ENCODE results near the gene SRGAP2B. TPM values are rescaled to one million over a fixed set of nuclear protein-coding genes. Genes with fewer than 3 reads are reported as not detected.
"Not testable (repeated sequence)": the region's sequence is repeated elsewhere in the genome, so short reads cannot be mapped to it uniquely, and the experiment has no call there.

SRGAP2B gene
- polyA plus RNA-seq, 1 donor: 12.4 TPM

GRCh38 chr1:144971936-144972335 is 123.2 kb downstream of the SRGAP2B start:
- WGBS (ENCODE audit: insufficient coverage, low lambda C conversion rate): no CpG with 5 or more reads among the region's 3 CpGs
- H3K4me1 ChIP-seq (ENCODE audit: control insufficient read depth, insufficient read depth, low read length); DNase-seq; H3K9me3 ChIP-seq (ENCODE audit: control insufficient read depth, low read depth, low read length); H3K27me3 ChIP-seq (ENCODE audit: control insufficient read depth, insufficient read depth, low read length); H3K4me3 ChIP-seq (ENCODE audit: low read length); H3K36me3 ChIP-seq (ENCODE audit: control insufficient read depth, insufficient read depth, low read length); H3K27ac ChIP-seq (ENCODE audit: low read length): not testable (repeated sequence)

GRCh38 chr1:144966488-144966887 is 128.6 kb downstream of the SRGAP2B start:
- H3K9me3 ChIP-seq (ENCODE audit: control insufficient read depth, low read depth, low read length); H3K27me3 ChIP-seq (ENCODE audit: control insufficient read depth, insufficient read depth, low read length); H3K4me1 ChIP-seq (ENCODE audit: control insufficient read depth, insufficient read depth, low read length); DNase-seq; H3K36me3 ChIP-seq (ENCODE audit: control insufficient read depth, insufficient read depth, low read length); H3K27ac ChIP-seq (ENCODE audit: low read length); H3K4me3 ChIP-seq (ENCODE audit: low read length): not testable (repeated sequence)
- no CpG with 5 or more reads among the region's 3 CpGs for WGBS (ENCODE audit: insufficient coverage, low lambda C conversion rate)

GRCh38 chr1:144964765-144965164 is 130.4 kb downstream of the SRGAP2B start:
- H3K4me1 ChIP-seq (ENCODE audit: control insufficient read depth, insufficient read depth, low read length); H3K27me3 ChIP-seq (ENCODE audit: control insufficient read depth, insufficient read depth, low read length); DNase-seq; H3K27ac ChIP-seq (ENCODE audit: low read length); H3K4me3 ChIP-seq (ENCODE audit: low read length); H3K36me3 ChIP-seq (ENCODE audit: control insufficient read depth, insufficient read depth, low read length); H3K9me3 ChIP-seq (ENCODE audit: control insufficient read depth, low read depth, low read length): not testable (repeated sequence)
- no CpG with 5 or more reads among the region's 12 CpGs for WGBS (ENCODE audit: insufficient coverage, low lambda C conversion rate)

GRCh38 chr1:144964186-144964585 is 130.9 kb downstream of the SRGAP2B start:
- not testable (repeated sequence) for H3K27ac ChIP-seq (ENCODE audit: low read length); H3K36me3 ChIP-seq (ENCODE audit: control insufficient read depth, insufficient read depth, low read length); DNase-seq; H3K4me3 ChIP-seq (ENCODE audit: low read length); H3K4me1 ChIP-seq (ENCODE audit: control insufficient read depth, insufficient read depth, low read length); H3K27me3 ChIP-seq (ENCODE audit: control insufficient read depth, insufficient read depth, low read length); H3K9me3 ChIP-seq (ENCODE audit: control insufficient read depth, low read depth, low read length)
- WGBS (ENCODE audit: insufficient coverage, low lambda C conversion rate): no CpG with 5 or more reads among the region's 1 CpG

GRCh38 chr1:144963571-144963970 is 131.6 kb downstream of the SRGAP2B start:
- H3K4me1 ChIP-seq (ENCODE audit: control insufficient read depth, insufficient read depth, low read length); H3K36me3 ChIP-seq (ENCODE audit: control insufficient read depth, insufficient read depth, low read length); H3K27me3 ChIP-seq (ENCODE audit: control insufficient read depth, insufficient read depth, low read length); H3K27ac ChIP-seq (ENCODE audit: low read length); DNase-seq; H3K4me3 ChIP-seq (ENCODE audit: low read length); H3K9me3 ChIP-seq (ENCODE audit: control insufficient read depth, low read depth, low read length): not testable (repeated sequence)
- no CpG with 5 or more reads among the region's 3 CpGs for WGBS (ENCODE audit: insufficient coverage, low lambda C conversion rate)

GRCh38 chr1:144961604-144962583 is 133.2 kb downstream of the SRGAP2B start:
- not testable (repeated sequence) for DNase-seq; H3K9me3 ChIP-seq (ENCODE audit: control insufficient read depth, low read depth, low read length); H3K4me3 ChIP-seq (ENCODE audit: low read length); H3K27me3 ChIP-seq (ENCODE audit: control insufficient read depth, insufficient read depth, low read length); H3K4me1 ChIP-seq (ENCODE audit: control insufficient read depth, insufficient read depth, low read length); H3K27ac ChIP-seq (ENCODE audit: low read length); H3K36me3 ChIP-seq (ENCODE audit: control insufficient read depth, insufficient read depth, low read length)
- no CpG with 5 or more reads among the region's 9 CpGs for WGBS (ENCODE audit: insufficient coverage, low lambda C conversion rate)

- H3K36me3 ChIP-seq (ENCODE audit: control insufficient read depth, insufficient read depth, low read length); H3K4me1 ChIP-seq (ENCODE audit: control insufficient read depth, insufficient read depth, low read length); H3K27ac ChIP-seq (ENCODE audit: low read length); DNase-seq; H3K9me3 ChIP-seq (ENCODE audit: control insufficient read depth, low read depth, low read length); H3K4me3 ChIP-seq (ENCODE audit: low read length); H3K27me3 ChIP-seq (ENCODE audit: control insufficient read depth, insufficient read depth, low read length): not testable (repeated sequence)
- no CpG with 5 or more reads among the region's 4 CpGs for WGBS (ENCODE audit: insufficient coverage, low lambda C conversion rate)
These were observed 134.1 kb downstream of the SRGAP2B start for GRCh38 chr1:144960929-144961488.

- H3K4me3 ChIP-seq (ENCODE audit: low read length); H3K36me3 ChIP-seq (ENCODE audit: control insufficient read depth, insufficient read depth, low read length); H3K4me1 ChIP-seq (ENCODE audit: control insufficient read depth, insufficient read depth, low read length); H3K27me3 ChIP-seq (ENCODE audit: control insufficient read depth, insufficient read depth, low read length); H3K9me3 ChIP-seq (ENCODE audit: control insufficient read depth, low read depth, low read length); DNase-seq; H3K27ac ChIP-seq (ENCODE audit: low read length): not testable (repeated sequence)
- no CpG with 5 or more reads among the region's 2 CpGs for WGBS (ENCODE audit: insufficient coverage, low lambda C conversion rate)
These were observed 146.7 kb downstream of the SRGAP2B start for GRCh38 chr1:144948390-144948789.

- H3K4me3 ChIP-seq (ENCODE audit: low read length); H3K36me3 ChIP-seq (ENCODE audit: control insufficient read depth, insufficient read depth, low read length); DNase-seq; H3K27me3 ChIP-seq (ENCODE audit: control insufficient read depth, insufficient read depth, low read length); H3K27ac ChIP-seq (ENCODE audit: low read length); H3K4me1 ChIP-seq (ENCODE audit: control insufficient read depth, insufficient read depth, low read length); H3K9me3 ChIP-seq (ENCODE audit: control insufficient read depth, low read depth, low read length): not testable (repeated sequence)
- no CpG with 5 or more reads among the region's 1 CpG for WGBS (ENCODE audit: insufficient coverage, low lambda C conversion rate)
These were observed 147.6 kb downstream of the SRGAP2B start for GRCh38 chr1:144947495-144947894.

- not testable (repeated sequence) for H3K36me3 ChIP-seq (ENCODE audit: control insufficient read depth, insufficient read depth, low read length); H3K27ac ChIP-seq (ENCODE audit: low read length); DNase-seq; H3K4me3 ChIP-seq (ENCODE audit: low read length); H3K4me1 ChIP-seq (ENCODE audit: control insufficient read depth, insufficient read depth, low read length); H3K27me3 ChIP-seq (ENCODE audit: control insufficient read depth, insufficient read depth, low read length); H3K9me3 ChIP-seq (ENCODE audit: control insufficient read depth, low read depth, low read length)
- WGBS (ENCODE audit: insufficient coverage, low lambda C conversion rate): no CpG with 5 or more reads among the region's 8 CpGs
These were observed 148.3 kb downstream of the SRGAP2B start for GRCh38 chr1:144946525-144947480.
